Cortex of kidney (tissue), 1 donor: ENCODE data around the gene WDR1.

Source experiments
- DNase-seq: peaks from one replicate; lab custom pipeline; 2025; lab: John Stamatoyannopoulos, UW

The WDR1 gene

DNA sequence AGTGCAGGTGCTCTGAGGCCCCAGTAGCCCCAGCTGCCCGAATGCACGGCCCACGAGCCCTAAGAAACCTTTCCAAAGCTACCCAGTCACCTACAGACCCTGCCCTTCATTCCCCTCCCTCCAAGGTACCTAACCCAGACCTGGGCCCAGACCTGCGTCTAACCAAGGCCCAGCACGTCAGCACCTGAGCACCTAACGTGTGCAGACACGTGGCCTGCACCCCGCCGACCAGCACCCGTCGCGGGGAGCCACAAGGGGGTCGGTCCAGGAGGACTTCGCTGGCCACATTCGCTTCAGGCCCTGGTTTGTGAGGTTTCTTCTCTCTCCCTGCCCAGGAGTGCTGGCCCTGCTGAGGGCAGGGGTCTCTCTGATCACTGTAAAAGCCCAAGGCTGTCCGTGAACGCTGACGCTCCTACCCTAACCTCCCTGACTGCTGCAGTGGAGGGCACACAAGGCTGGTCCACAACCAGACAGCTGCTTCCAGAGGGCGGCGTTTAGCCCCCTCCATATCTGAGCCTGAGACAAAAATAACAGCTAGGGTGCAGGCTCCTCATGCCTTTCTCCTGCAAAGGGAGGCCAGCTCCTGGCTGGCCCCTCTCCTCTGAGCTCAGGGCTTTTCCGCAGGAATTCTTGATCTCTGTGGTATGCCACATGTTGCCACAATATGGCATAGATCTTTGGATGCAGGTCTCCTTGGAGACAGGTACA, 31.8 kb downstream of the WDR1 start:
- DNase-seq, result no peak

DNA sequence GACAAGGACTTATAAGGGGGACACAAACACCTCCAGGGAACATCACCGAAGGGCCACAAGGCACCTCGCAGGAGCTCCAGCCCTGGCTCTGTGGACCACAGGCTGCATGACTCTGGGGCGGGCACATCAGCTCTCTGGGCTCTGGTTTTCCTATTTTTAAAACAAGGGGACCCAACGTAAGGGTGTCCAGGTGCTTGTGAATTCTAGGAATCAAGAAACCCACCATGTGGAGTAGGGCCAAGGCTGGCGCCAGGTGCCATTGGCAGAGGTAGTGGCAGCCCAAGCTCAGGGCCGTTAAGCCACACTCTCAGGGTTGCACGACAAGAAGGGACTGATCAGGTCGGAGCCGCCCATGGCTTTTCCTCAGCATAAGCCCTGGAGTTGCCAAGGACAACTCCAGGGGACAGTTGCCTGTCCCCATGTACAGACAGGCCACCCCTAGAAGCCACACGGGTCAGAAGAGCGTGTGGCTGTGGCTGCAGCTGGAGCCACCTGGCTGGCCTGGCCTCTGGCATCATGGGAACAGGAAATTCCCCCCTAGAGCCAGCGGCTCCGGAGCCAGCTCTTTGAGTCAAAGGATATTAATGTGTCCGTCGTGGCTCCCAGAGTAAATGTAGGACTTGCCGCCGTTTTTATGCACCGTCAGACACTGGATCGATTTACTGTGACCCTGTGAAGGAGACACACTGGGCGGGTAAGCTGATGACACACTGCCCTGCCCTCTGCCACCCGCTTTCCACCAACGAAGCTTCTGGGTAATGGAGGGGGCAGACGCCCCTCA, 32.5 kb downstream of the WDR1 start:
- no peak for DNase-seq

DNA sequence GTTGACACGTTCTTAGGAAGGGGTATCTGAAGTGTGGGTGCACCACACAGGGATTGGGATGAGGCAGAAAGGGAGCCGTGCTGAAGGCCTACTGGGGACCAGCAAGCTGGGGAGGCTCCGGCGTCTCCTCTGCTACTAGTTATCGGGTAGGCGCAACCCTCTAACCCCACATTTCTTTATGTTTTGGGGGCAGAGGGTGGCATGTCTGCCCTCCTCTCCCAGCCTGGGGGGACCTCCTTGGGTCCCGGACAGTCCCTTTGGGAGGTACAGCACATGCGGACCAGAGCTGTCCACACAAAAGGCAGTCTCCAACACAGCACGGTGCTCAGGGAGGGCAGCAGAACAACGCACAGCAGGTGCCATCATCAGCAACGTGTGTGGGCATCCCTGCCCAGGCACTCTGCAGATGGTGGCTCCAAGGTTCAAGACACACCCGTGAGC, 33.2 kb downstream of the WDR1 start:
- DNase-seq, result no peak

DNA sequence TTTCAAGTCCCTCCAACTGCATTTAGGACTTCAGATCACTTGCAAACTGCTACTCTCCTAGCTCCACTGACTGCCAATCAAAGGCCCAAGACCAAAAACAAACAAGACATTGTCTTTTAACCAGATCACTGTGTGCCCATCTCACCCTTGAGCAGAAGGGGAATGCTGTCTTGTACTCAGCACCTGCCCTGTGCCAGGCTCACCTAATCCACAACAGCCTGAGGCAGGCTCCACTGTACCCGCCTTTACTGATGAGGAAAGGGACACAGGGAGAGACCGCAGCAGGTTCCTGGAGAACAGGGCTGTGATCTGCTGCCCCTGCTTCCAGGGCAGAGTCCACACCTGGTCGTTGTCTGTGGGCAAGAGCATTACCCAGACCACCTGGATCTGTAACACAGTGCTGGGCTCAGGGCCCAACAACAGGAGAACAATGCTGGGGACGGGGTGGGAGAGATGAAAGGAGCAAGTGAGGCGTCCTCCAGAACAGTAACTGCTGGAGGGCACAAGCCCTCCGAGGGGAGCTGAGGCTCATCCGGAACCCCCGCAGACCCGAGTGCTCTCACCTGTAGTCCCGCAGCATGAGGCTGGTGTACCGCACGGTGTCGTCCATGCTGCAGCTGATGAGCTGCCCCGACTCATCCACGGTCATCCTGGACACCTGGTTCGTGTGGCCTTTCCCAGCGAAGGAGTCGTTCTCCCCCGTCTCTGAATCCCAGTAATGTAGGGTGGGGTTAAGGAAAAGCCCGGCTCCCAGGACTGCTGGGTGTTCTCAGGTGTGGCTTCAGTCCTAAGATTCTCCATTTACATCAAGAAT, 33.9 kb downstream of the WDR1 start:
- DNase-seq, result no peak

DNA sequence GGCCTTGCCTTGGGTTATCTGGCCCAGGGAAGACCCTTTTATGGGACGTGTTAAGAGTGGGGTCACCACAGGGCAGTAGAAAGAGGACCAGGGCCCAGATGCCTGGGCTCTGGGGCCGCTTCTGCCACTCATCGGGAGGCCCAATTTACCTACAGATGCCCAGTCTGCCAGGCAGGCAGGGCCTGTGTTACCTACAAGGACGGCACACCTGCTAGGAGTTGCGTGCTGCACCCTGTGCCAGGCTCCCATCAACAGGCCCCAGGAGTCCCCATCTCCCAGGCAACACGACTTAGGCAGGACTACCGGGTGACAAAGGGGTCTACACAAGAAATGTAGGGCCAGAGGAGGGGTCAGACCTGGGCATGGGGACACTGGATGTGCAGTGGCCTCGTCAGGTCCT, 34.6 kb downstream of the WDR1 start:
- no peak for DNase-seq

DNA sequence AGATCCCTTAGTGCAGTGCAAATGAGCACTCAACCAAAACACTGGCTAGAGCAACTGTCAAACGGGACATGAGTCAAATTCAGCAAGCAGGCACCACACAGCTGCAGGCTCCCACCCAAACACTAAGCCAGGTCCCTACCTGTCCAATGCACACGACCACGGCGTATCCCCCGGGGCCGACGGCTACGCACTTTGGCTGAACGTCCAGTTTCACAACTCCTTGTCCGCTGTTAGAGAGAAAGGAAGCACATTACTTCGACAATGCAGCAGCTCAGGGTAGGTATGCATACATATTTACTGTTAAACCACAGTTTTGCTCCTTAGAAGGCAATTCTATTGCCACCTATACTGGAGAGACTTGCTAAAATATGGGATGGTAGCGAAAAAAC, 35.4 kb downstream of the WDR1 start:
- DNase-seq, result no peak

DNA sequence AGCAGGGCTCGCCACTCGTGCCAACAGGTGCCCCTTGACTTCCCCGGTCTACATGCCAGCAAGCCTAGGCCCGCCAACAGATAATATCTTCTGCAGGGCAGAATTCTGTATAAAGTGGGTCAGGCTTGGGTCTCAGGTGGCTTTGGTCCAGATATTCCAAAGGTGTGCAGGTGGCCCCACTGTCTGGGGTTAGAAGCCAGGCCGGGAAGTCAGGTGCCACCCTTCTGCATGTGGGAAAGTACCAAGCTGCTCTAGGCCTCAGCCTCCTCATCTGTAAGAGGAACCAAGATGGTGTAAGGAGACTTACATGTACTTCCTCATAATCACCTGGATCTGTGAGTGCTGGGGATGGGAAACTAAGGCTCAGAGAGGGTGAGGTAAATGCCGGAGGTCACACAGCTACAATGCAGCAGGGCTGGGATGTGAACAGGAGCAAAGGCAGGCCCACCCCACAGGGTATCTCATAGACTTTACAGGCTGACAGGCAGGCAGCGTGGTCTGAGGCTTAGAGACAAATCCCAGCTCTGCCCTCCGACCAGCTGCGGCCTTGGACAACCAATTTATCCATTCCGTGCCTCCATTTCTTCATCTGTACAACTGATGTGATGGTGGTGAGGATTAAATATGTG, 35.9 kb downstream of the WDR1 start:
- DNase-seq, result no peak

DNA sequence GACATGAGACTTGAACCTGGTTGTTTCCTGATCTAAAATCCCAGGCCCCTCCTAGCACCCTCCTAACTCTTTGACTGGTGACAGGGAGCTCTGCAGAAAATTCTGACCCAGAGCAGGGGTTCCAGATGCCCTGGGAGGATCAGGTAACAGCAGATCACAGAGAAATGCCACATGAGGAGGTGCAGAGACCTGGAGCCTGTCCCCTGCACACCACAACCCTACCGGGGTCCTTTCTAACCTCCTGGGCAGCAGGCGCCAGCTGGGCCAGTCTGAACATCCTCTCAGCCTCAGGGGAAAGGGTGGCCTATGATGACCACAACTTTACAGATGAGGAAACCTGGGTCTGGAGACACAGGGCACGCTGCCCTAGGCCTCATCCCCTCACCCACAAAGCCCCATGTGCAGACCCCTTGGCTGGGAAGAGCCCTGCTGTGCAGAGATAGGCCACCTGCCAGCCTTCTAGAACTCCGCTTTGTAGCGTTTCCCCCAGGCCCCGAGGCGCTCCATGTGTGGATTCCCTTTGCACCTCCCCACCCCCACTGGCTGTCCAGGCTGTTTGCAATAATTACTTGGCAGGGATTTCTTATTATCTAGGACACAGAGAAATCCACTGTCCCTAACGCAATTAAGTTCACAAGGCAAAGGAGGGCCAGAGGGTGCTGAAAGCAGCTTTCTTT, 36.5 kb downstream of the WDR1 start:
- DNase-seq, result no peak

DNA sequence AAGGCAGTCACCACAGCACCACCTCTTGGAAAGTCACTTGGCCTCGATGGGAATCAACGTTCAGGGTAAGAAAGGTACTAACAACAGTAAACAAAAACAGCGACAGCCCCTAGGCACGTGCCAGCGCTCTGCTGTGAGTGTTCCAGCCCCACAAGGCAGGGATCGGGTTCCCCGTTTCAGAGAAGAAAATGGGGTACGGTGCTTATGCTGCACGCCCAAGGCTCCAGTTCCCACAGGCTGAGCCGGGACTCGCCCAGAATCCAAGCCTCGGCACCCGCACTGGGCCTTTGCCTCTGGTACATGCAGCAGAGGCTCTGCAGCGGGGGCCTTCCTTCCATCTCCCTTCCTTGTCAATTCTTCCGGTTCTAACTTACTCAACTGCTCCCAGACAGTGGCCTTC, 37.3 kb downstream of the WDR1 start:
- no peak for DNase-seq

DNA sequence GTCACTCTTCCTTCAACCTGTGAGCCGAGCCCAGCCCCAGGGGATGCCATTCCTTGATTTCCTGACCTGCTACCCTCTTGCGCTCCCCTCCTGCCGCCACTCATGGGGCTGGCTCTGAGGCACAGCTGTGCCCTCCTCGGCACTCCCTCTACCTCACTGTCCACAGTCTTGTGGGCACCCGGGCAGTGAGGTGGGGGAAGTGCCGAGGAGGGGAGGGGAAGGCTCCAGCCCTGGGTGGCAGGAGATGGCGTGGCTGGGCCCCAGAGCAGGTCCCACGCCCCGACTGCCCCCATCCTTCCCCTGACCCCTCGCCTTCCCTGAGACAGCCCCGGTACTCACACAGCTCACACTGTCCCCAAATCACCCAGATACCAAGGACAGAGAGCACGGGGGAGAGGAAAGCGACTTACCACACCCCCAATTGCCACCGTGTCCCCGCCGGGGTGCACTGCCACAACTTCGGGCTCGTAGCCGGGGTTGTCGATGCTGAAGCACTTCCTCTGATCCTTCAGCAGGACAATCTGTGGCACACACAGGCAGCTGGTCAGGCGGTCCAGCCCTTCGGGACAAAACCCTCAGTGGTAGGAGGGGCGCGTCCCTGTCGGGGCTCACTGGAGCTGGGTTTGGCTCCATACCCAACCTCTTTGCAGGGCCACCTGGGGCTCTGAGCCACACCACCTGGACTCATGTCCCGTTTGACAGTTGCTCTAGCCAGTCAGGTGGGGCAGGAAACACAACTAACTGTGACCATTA, 37.9 kb downstream of the WDR1 start:
- DNase-seq, result no peak

DNA sequence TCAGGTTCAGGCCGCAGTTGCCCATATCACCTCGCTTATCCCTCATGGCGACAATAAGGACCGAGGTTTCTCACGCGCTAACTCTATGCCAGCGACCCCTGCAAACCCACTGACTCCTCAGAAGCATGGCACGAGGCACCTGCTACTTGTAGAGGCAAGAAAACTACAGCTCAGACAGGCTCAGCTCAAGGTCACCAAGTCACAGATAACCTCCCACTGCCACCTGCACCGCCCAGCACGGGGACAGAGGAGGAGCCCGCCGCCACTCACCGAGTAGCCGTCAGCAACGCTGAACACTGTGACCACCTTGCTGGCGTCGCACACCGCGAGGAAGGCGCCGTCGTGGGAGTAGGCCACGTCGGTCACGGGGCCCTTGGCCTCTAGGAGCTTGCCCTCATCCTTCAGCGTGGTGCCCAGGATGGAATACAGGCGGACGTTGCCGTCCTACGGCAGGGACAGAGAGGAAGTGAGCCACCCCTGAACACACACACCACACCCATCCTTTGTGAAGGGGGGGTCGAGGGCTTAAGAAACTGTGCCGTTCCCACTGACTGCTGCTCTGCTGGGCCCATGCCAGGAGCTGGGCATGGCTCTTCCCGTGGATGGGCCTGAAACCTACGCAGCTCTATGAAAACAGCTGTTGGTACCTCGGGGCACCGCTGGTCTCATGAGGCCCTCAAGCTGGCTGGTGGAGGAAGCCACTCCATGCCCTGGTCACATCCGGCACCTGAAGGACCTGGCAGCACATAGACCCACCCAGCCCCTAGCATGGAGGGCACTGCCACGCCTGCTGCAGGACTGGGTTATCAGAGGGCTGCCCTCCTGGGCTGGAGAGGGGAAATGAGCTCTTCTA, 38.9 kb downstream of the WDR1 start:
- no peak for DNase-seq

DNA sequence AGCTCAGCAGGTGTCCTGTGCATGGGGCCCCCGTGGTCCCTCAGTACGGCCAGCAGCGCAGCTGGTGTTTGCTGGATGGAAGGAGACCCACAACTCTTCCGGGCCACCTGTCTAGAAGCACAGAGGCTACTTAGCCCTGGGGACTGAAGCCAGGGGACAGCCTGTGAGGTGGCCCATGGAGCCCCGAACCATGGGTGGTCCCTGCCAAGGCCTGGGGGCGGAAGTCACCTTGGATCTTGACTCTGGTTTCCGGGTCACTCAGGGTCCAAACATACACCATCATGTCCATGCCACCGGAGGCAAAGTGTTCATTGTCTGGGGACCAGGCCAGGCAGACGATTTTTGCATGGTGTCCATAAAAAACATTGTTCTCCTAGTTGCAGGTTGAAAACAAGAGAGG, 39.5 kb downstream of the WDR1 start:
- DNase-seq, result no peak

DNA sequence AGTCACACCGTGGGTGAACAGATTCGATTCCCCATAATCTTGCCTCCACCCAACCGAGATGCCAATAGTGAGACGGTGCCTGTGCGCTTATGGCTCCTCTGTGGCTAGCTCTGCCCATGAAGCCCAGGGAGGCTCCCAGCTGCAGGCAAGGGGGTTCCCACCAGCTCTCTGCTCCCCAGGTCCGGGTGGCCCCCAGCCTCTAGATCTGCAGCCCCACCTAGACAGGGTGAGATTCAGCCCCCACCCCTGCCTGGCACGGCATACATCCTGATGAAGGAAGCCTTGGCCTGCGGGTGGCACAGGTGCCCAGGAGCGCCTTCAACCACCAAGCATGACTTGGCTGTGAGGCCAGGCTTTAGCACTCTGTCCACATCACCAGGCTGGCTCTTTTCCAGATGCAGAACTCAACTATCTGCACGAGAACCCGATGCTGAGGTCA, 40.6 kb downstream of the WDR1 start:
- no peak for DNase-seq

DNA sequence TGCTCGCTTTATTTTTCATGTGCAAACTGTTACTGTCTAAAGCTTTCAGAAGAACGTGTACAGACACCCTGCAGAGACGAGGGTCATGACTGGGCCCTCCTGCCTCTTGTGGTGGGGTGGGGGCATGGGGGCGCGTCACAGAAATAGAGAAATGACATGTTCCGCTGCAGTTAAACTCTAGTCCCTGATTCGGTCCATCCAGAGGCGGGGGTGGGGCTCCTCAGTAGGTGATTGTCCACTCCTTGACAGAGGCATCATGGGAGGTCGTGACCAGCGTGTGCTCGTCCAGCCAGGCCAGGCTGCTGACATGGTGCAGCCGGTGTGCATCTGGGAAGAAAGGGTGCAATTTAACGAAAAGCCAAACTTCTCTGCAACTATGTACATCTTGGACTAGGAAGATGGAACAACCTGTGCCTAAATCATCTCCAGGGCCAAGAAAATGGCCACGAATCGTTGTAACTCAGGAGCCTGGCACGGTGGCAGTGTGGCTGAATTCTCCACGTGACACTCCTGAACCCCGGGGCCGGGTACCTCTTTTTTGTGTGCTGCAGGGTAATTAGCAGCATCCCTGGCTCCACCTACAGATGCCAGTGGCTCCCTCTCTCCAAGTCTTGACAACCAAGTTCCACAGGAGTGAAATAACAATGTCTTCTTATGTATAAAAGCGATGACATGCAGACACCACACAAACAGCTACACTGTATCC, 41.3 kb downstream of the WDR1 start:
- DNase-seq, result no peak

DNA sequence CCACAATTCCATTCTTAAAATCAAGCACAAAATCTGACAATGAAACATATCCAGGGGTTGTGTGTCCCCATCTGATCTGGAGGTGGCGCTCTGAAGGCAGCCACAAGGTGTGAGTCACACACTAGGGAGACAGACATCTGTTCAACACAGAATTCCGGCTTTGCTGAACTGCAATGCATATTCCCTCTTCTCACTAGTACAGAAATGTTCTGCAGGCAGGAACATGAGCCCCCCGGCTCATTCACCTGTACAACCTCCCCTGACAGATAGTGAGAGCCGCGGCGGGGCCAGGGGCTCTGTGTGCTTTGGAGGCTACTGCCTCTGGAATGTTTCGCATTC, 41.9 kb downstream of the WDR1 start:
- DNase-seq, result no peak

DNA sequence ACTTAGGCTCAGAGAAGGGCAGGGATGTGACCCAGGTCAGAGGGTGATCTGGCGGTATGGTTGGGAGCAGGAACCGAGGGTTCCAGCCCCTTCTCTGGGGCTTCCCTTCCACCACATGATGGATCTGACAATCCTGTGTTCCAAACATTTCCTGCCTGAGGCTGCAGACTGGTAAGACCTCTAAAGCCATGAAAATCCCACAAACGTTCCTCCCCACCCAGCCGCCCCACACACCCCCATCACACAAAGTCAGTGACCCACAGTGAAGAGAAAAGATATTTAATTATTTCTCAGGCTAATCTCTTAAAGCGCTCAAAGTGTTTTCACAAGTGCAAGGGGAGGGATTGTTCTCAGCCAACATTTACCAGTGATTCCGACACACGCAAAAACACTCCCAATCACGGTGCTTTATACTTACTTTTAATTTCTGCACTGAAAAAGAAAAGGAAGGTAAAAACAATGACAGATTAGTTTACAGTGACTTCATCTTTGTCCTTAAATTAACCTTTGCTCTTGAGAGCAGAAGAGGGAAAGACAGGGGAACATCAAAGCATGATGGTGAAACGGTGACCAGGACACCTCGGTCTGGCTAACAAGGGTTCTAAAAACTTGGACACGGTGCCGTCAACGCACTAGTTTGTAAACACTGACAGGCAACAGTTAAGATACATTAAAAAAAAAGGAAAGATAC, 42.4 kb downstream of the WDR1 start:
- DNase-seq, result no peak

DNA sequence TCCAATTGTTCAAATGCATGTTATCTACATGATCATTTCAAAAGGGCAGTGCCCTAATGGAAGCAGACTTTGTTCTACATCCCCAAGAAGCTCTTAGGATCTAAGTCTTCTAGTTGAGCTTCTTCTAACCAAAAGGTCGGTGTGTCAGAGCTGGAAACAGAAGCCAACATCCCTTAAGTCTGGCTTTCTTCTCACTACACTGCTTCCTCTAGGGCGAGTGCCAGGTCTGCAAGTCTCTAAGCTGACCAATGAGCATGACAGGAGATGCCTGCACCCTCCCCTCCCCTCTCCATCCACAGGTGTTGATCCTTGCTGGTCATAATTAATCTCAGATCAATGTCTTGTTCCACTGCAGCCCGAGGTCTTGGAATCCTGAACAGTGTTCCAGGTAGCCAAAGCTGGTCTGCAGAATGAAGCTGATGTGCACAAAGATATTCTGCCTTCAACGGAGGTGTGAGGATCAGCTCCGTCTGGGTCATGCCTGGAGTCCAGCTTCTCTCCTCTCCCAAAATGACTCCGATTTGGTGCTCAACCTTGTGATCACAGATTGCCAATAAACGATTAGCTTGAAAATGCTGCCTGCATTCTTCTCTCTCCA, 44.1 kb downstream of the WDR1 start:
- no peak for DNase-seq

DNA sequence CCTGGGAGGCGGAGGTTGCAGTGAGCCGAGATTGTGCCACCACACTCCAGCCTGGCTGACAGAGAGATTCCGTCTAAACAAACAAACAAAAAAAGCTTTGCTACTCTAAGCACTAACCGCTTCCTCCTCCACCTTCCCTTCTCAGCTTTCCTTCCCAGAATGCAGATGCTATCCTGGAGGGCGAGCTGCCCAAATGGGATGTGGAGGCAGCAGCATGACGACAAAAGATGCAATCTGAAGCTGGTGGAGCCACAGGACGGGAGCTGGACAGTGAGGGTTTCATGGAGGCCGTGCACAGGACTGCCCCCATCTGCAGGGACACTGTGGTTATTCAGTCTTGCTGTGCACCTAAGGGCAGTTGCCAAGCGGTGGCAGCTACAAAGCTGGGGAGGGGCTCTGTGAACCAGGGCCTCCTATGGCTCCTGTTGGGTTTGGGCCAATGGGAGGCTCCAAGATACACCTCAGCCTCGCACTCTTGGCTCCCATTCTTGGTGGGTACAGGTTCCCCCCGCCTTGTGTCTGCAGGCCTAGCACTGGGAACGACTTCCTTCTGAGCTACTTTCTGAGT, 47.4 kb downstream of the WDR1 start:
- no peak for DNase-seq
